Smooth muscle cell (in vitro differentiated cells): ENCODE measurements around the gene C15orf39. TPM values are rescaled to one million over a fixed set of nuclear protein-coding genes. Genes with fewer than 3 reads are reported as not detected.
A peak's percentile ranks its signal among the peaks of the same experiment; 100 is the strongest.
"Not testable (repeated sequence)": the region's sequence is repeated elsewhere in the genome, so short reads cannot be mapped to it uniquely, and the experiment has no call there.

Source experiments
- DNase-seq: peaks from one replicate; lab custom pipeline; 2025; ENCODE audit not compliant: unreplicated experiment; lab: John Stamatoyannopoulos, UW
- H2AFZ ChIP-seq: fragments of 200-600 bp; sonication (generic); 2 replicates; pipeline ENCODE4 v1.6.0; 2016; ENCODE audit warnings: antibody characterized with exemption, low read depth, mild to moderate bottlenecking
- H3F3A ChIP-seq: fragments of 200-600 bp; sonication (generic); 2 replicates; pipeline ENCODE4 v1.6.0; 2017; ENCODE audit warnings: antibody characterized with exemption, low read depth
- H3K27ac ChIP-seq: fragments of 200-600 bp; sonication (generic); 2 replicates; pipeline ENCODE4 v1.5.1; 2016; ENCODE audit warnings: low read depth, mild to moderate bottlenecking
- H3K27me3 ChIP-seq: fragments of 200-600 bp; sonication (generic); 2 replicates; pipeline ENCODE4 v1.6.1; 2016; ENCODE audit warnings: low read depth, mild to moderate bottlenecking
- H3K36me3 ChIP-seq: fragments of 200-600 bp; sonication (generic); 2 replicates; pipeline ENCODE4 v1.5.1; 2016; ENCODE audit warnings: low read depth
- H3K4me1 ChIP-seq: fragments of 200-600 bp; sonication (generic); 2 replicates; pipeline ENCODE4 v1.5.1; 2016; ENCODE audit warnings: low read depth
- H3K4me2 ChIP-seq: fragments of 200-600 bp; sonication (generic); 2 replicates; pipeline ENCODE4 v1.6.0; 2016; ENCODE audit warnings: mild to moderate bottlenecking
- H3K4me3 ChIP-seq: fragments of 200-600 bp; sonication (generic); 2 replicates; pipeline ENCODE4 v1.5.1; 2016; ENCODE audit warnings: mild to moderate bottlenecking
- H3K79me2 ChIP-seq: fragments of 200-600 bp; sonication (generic); 2 replicates; pipeline ENCODE4 v1.6.0; 2016; ENCODE audit warnings: low read depth, mild to moderate bottlenecking
- H3K9ac ChIP-seq: fragments of 200-600 bp; sonication (generic); 2 replicates; pipeline ENCODE4 v1.6.0; 2016; ENCODE audit warnings: low read depth
- H3K9me3 ChIP-seq: fragments of 200-600 bp; sonication (generic); replicated peaks from 2 replicates; pipeline ENCODE4 v1.5.1; 2016; ENCODE audit warnings: low read depth
- H4K20me1 ChIP-seq: fragments of 200-600 bp; sonication (generic); 2 replicates; pipeline ENCODE4 v1.6.0; 2016; ENCODE audit warnings: low read depth
- CTCF ChIP-seq: fragments of 200-600 bp; sonication (generic); IDR thresholded peaks from 2 replicates; pipeline ENCODE4 v1.5.1; 2017; ENCODE audit warnings: borderline replicate concordance, mild to moderate bottlenecking, antibody characterized with exemption; ENCODE audit not compliant: insufficient read depth, poor library complexity, severe bottlenecking
- WGBS: methylation state at CpG from one replicate; pipeline ENCODE4 v1.1.7; 2016; ENCODE audit warnings: low lambda C conversion rate; 5-methylcytosine and 5-hydroxymethylcytosine counted together
- polyA plus RNA-seq: library from polyadenylated mRNA; unstranded; fragments of >200 nt; fragmentation: Nextera tagmentation; extraction: Ambion mirVana; gene quantifications from 2 replicates; pipeline ENCODE4 v1.2.1, GENCODE V29; 2016
- total RNA-seq: library from RNA; depleted of rRNA; stranded (reverse); fragments of >200 nt; gene quantifications from 2 replicates; pipeline ENCODE4 v1.2.3, GENCODE V29; 2014

C15orf39 gene
- total and polyA plus RNA-seq, 2 experiments from 2014 or later: 8.4 to 9.3 TPM

- 72% methylated on average over 4 of the region's 4 CpGs for WGBS
- Histone ChIP-seq H3K36me3 (no peaks in the 10 kb centered on the region), H3K4me3 (no peak overlapping the region)
These were observed 48.0 kb downstream of the C15orf39 start for GRCh38 chr15:75249726-75250125.

DNA sequence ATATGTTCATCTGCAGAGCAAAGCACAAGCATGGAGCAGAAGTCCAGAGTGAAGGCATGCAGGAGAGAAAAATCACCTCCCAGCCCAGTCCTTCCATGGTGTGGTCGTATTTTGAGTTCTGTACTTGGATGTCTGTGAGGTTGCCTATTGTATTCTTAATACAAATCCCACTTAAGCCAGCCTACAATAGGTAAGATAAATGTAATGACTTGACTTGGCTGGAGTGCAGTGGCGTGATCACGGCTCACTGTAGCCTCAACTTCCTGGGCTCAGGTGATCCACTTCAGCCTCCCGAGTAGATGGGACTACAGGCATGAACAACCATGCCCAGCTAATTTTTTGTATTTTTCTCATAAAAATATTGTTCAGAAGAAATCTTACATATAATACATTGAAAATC lies 49.7 kb downstream of the C15orf39 start:
- H3K9me3 ChIP-seq, H3K27ac ChIP-seq, H3K36me3 ChIP-seq, H3K4me2 ChIP-seq, H3K79me2 ChIP-seq, H2AFZ ChIP-seq, H3K4me3 ChIP-seq, H4K20me1 ChIP-seq, H3K4me1 ChIP-seq, H3F3A ChIP-seq, DNase-seq, H3K9ac ChIP-seq: not testable (repeated sequence)
- WGBS: 83% methylated on average over 4 of the region's 4 CpGs
- H3K27me3 ChIP-seq: peaks cover 30% of the 10 kb centered on the region

More at GRCh38 chr15:75249726-75250125, 48.0 kb downstream of the C15orf39 start:
- H3K4me2 ChIP-seq: no peak overlapping the region
- no peaks in the 10 kb centered on the region for H4K20me1 ChIP-seq
- H3F3A ChIP-seq: no peaks in the 10 kb centered on the region
- no peak for DNase-seq
- no peaks in the 10 kb centered on the region for H3K4me1 ChIP-seq
- H2AFZ ChIP-seq: no peak overlapping the region
- H3K79me2 ChIP-seq: no peaks in the 10 kb centered on the region
- H3K9ac ChIP-seq: no peak overlapping the region
- no peak overlapping the region for H3K27ac ChIP-seq
- peaks cover 30% of the 10 kb centered on the region for H3K27me3 ChIP-seq
- no peak for TF ChIP-seq CTCF
- H3K9me3 ChIP-seq: no peaks in the 10 kb centered on the region

GRCh38 chr15:75252285-75252684 lies 50.6 kb downstream of the C15orf39 start:
- not testable (repeated sequence) for H3K9ac ChIP-seq, H3K4me1 ChIP-seq, H3K4me3 ChIP-seq, H3K27ac ChIP-seq, H2AFZ ChIP-seq, H4K20me1 ChIP-seq, H3K79me2 ChIP-seq, DNase-seq, H3F3A ChIP-seq, H3K9me3 ChIP-seq, H3K4me2 ChIP-seq, H3K36me3 ChIP-seq
- H3K27me3 ChIP-seq: peaks cover 30% of the 10 kb centered on the region
- WGBS: 85% methylated on average over 4 of the region's 4 CpGs

GRCh38 chr15:75258034-75258433 lies 56.4 kb downstream of the C15orf39 start, which contains the start of gene GOLGA6C:
Gene GOLGA6C (plus strand): TSS chr15:75258334. CDS start chr15:75258599, 265 bp downstream.
- not testable (repeated sequence) for H3K4me1 ChIP-seq, H3K9ac ChIP-seq, H3F3A ChIP-seq, H4K20me1 ChIP-seq, H3K79me2 ChIP-seq, H3K4me3 ChIP-seq, H3K4me2 ChIP-seq, H3K9me3 ChIP-seq, H3K27me3 ChIP-seq, H2AFZ ChIP-seq, H3K36me3 ChIP-seq, DNase-seq
- H3K27ac ChIP-seq: peak within 1 kb of the TSS; percentile 42
- no CpG with 5 or more reads among the region's 2 CpGs for WGBS

GRCh38 chr15:75258620-75259343 lies 57.1 kb downstream of the C15orf39 start:
- not testable (repeated sequence) for H3K9me3 ChIP-seq, H3K79me2 ChIP-seq, H3K4me3 ChIP-seq, H3K27me3 ChIP-seq, DNase-seq, H3F3A ChIP-seq, H2AFZ ChIP-seq, H3K4me1 ChIP-seq, H3K4me2 ChIP-seq, H3K9ac ChIP-seq, H4K20me1 ChIP-seq, H3K36me3 ChIP-seq
- peak overlapping the region; percentile 42 for H3K27ac ChIP-seq
- 72% methylated on average over 10 of the region's 16 CpGs for WGBS

DNA sequence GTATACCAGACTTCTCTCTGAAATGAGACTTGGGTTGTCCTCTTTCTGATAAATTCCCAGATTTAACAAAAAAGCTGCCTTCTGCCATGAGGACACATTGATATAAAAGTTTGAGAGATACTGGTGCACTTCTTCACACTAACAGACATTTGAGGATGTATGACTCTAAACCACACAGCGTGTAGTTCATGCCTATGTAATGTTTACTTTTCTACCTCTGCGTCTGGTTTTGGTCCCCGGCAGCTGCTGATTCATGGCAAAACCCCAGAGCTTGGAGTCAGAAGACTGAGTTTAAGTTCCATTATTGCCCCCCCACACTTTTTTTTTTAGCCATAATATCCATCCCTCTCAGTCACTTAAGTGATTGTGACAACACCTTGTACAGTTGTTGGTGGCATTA lies 58.2 kb downstream of the C15orf39 start:
- not testable (repeated sequence) for H3K9ac ChIP-seq, H3K4me3 ChIP-seq, H3K79me2 ChIP-seq, H4K20me1 ChIP-seq, H3F3A ChIP-seq, H2AFZ ChIP-seq, DNase-seq, H3K4me1 ChIP-seq, H3K9me3 ChIP-seq, H3K4me2 ChIP-seq, H3K27me3 ChIP-seq, H3K27ac ChIP-seq, H3K36me3 ChIP-seq
- no CpG with 5 or more reads among the region's 3 CpGs for WGBS
